SK-N-SH treated with all-trans-retinoic acid at 6 μM for 48 hours (cell line): ENCODE measurements around the gene TANGO2.

ENCODE experiments used
- ATAC-seq: fragments of 200-7000 bp; cut with Tn5 transposase; 3 replicates; pipeline ENCODE4 v1.9.1; 2020; ENCODE audit warnings: mild to moderate bottlenecking, moderate library complexity
- ARNTL ChIP-seq: fragments of 450-650 bp; formaldehyde crosslinking; IDR thresholded peaks from 2 replicates; pipeline ENCODE4 v1.5.0; 2020; ENCODE audit warnings: low read depth, mild to moderate bottlenecking, moderate library complexity, borderline replicate concordance
- CREB5 ChIP-seq: fragments of 250-450 bp; sonication (Bioruptor Pico); IDR thresholded peaks from 2 replicates; pipeline ENCODE4 v1.5.1; 2020; ENCODE audit warnings: low read depth, mild to moderate bottlenecking, moderate library complexity
- CSDC2 ChIP-seq: fragments of 250-450 bp; sonication (Bioruptor Pico); IDR thresholded peaks from 2 replicates; pipeline ENCODE4 v1.5.0; 2020; ENCODE audit warnings: mild to moderate bottlenecking, moderate library complexity
- CSRNP3 ChIP-seq: fragments of 250-450 bp; sonication (Bioruptor Pico); IDR thresholded peaks from 2 replicates; pipeline ENCODE4 v1.5.1; 2021; ENCODE audit warnings: mild to moderate bottlenecking, moderate library complexity
- ESRRG ChIP-seq: fragments of 250-450 bp; sonication (Bioruptor Pico); IDR thresholded peaks from 2 replicates; pipeline ENCODE4 v1.6.1; 2021; ENCODE audit warnings: mild to moderate bottlenecking
- GLIS3 ChIP-seq: fragments of 250-450 bp; sonication (Bioruptor Pico); IDR thresholded peaks from 2 replicates; pipeline ENCODE4 v1.5.0; 2020; ENCODE audit warnings: mild to moderate bottlenecking, moderate library complexity
- ISL1 ChIP-seq: fragments of 250-450 bp; sonication (Bioruptor Pico); IDR thresholded peaks from 2 replicates; pipeline ENCODE4 v2.1.2; 2022; ENCODE audit warnings: mild to moderate bottlenecking, moderate library complexity
- OSR1 ChIP-seq: fragments of 250-450 bp; sonication (Bioruptor Pico); IDR thresholded peaks from 2 replicates; pipeline ENCODE4 v1.8.0; 2022; ENCODE audit warnings: moderate library complexity, mild to moderate bottlenecking, inconsistent platforms
- PATZ1 ChIP-seq: fragments of 250-450 bp; sonication (Bioruptor Pico); IDR thresholded peaks from 2 replicates; pipeline ENCODE4 v1.8.0; 2020; ENCODE audit warnings: mild to moderate bottlenecking, moderate library complexity, borderline replicate concordance
- POU6F1 ChIP-seq: fragments of 250-450 bp; sonication (Bioruptor Pico); IDR thresholded peaks from 2 replicates; pipeline ENCODE4 v1.8.0; 2021; ENCODE audit warnings: low read depth, mild to moderate bottlenecking, moderate library complexity, borderline replicate concordance
- PPARA ChIP-seq: fragments of 250-450 bp; sonication (Bioruptor Pico); IDR thresholded peaks from 2 replicates; pipeline ENCODE4 v1.5.0; 2020; ENCODE audit warnings: mild to moderate bottlenecking, borderline replicate concordance
- RARB ChIP-seq: fragments of 250-450 bp; sonication (Bioruptor Pico); IDR thresholded peaks from 2 replicates; pipeline ENCODE4 v1.8.0; 2021; ENCODE audit warnings: mild to moderate bottlenecking, moderate library complexity
- TCF4 ChIP-seq: fragments of 250-450 bp; sonication (Bioruptor Pico); IDR thresholded peaks from 2 replicates; pipeline ENCODE4 v1.8.0; 2021; ENCODE audit warnings: mild to moderate bottlenecking, moderate library complexity, borderline replicate concordance
- TOX ChIP-seq: fragments of 250-450 bp; sonication (Bioruptor Pico); IDR thresholded peaks from 2 replicates; pipeline ENCODE4 v1.8.0; 2021; ENCODE audit warnings: mild to moderate bottlenecking, moderate library complexity, borderline replicate concordance
- ZC3H10 ChIP-seq: fragments of 250-450 bp; sonication (Bioruptor Pico); IDR thresholded peaks from 2 replicates; pipeline ENCODE4 v1.5.1; 2021; ENCODE audit warnings: mild to moderate bottlenecking, moderate library complexity
- ZFP3 ChIP-seq: fragments of 250-450 bp; sonication (Bioruptor Pico); IDR thresholded peaks from 2 replicates; pipeline ENCODE4 v1.5.0; 2020; ENCODE audit warnings: mild to moderate bottlenecking, moderate library complexity
- ZFP30 ChIP-seq: fragments of 450-650 bp; formaldehyde crosslinking; IDR thresholded peaks from 2 replicates; pipeline ENCODE4 v1.5.0; 2022; ENCODE audit warnings: mild to moderate bottlenecking, moderate library complexity
- ZNF565 ChIP-seq: fragments of 450-650 bp; formaldehyde crosslinking; conservative IDR thresholded peaks from 2 replicates; pipeline ENCODE4 v1.5.0; 2020; ENCODE audit warnings: low read depth, mild to moderate bottlenecking, moderate library complexity
- ZNF70 ChIP-seq: fragments of 450-650 bp; formaldehyde crosslinking; IDR thresholded peaks from 2 replicates; pipeline ENCODE4 v1.5.0; 2020; ENCODE audit warnings: mild to moderate bottlenecking, moderate library complexity
- ZNF8 ChIP-seq: fragments of 450-650 bp; formaldehyde crosslinking; IDR thresholded peaks from 2 replicates; pipeline ENCODE4 v1.5.0; 2020; ENCODE audit warnings: mild to moderate bottlenecking, moderate library complexity

TANGO2 gene

GRCh38 chr22:19978748-19979147 lies 42.2 kb upstream of the TANGO2 start (continued):
- TF ChIP-seq CSRNP3, result no peak
- TF ChIP-seq, all 23 proteins: peak for 0

GRCh38 chr22:19979712-19980493 lies 41.0 kb upstream of the TANGO2 start:
- ATAC-seq, result no peak
- TF ChIP-seq CSRNP3, result no peak
- TF ChIP-seq OSR1 (CRISPR knock-in tag), result no peak
- no peak for TF ChIP-seq ZFP30
- no peak for TF ChIP-seq PPARA
- TF ChIP-seq ZC3H10, result no peak
- no peak for TF ChIP-seq TCF4 (CRISPR knock-in tag)
- TF ChIP-seq ZNF70 (CRISPR knock-in tag), result no peak
- no peak for TF ChIP-seq ZNF565 (CRISPR knock-in tag)
- TF ChIP-seq ESRRG (CRISPR knock-in tag), result no peak
- no peak for TF ChIP-seq CREB5 (CRISPR knock-in tag)
- no peak for TF ChIP-seq PATZ1 (CRISPR knock-in tag)
- no peak for TF ChIP-seq ZNF8 (CRISPR knock-in tag)
- no peak for TF ChIP-seq TOX (CRISPR knock-in tag)
- TF ChIP-seq, all 23 proteins: peak for 0

GRCh38 chr22:19980766-19981165 lies 40.1 kb upstream of the TANGO2 start:
- no peak for ATAC-seq
- TF ChIP-seq PPARA, result no peak
- no peak for TF ChIP-seq CREB5 (CRISPR knock-in tag)
- no peak for TF ChIP-seq OSR1 (CRISPR knock-in tag)
- TF ChIP-seq ZNF70 (CRISPR knock-in tag), result no peak
- no peak for TF ChIP-seq GLIS3
- TF ChIP-seq RARB (CRISPR knock-in tag), result no peak
- TF ChIP-seq ZFP30, result no peak
- TF ChIP-seq ARNTL (CRISPR knock-in tag), result no peak
- TF ChIP-seq POU6F1 (CRISPR knock-in tag), result no peak
- no peak for TF ChIP-seq TOX (CRISPR knock-in tag)
- TF ChIP-seq PATZ1 (CRISPR knock-in tag), result no peak
- TF ChIP-seq ISL1 (CRISPR knock-in tag), result no peak
- TF ChIP-seq ZNF8 (CRISPR knock-in tag), result no peak
- no peak for TF ChIP-seq ZFP3 (CRISPR knock-in tag)
- TF ChIP-seq TCF4 (CRISPR knock-in tag), result no peak
- TF ChIP-seq CSRNP3, result no peak
- no peak for TF ChIP-seq CSDC2 (CRISPR knock-in tag)
